Measurements from ENCODE around the gene HSPBP1.
"Not testable (repeated sequence)": the region's sequence is repeated elsewhere in the genome, so short reads cannot be mapped to it uniquely, and the experiment has no call there.

HSPBP1 gene

GRCh38 chr19:55232986-55233385, 46.9 kb downstream of the HSPBP1 start:
- no peak for DNase-seq (ENCODE audit: low read depth)

- no peak for DNase-seq (ENCODE audit: low read depth)
These were observed 47.7 kb downstream of the HSPBP1 start for GRCh38 chr19:55232286-55232602.

GRCh38 chr19:55231391-55232285, 48.3 kb downstream of the HSPBP1 start:
- DNase-seq (ENCODE audit: low read depth): no peak

- no peak for DNase-seq (ENCODE audit: low read depth)
These were observed 49.1 kb downstream of the HSPBP1 start for GRCh38 chr19:55230780-55231179.

GRCh38 chr19:55230329-55230728, 49.6 kb downstream of the HSPBP1 start:
- no peak for DNase-seq (ENCODE audit: low read depth)

- no peak for DNase-seq (ENCODE audit: low read depth)
These were observed 50.1 kb downstream of the HSPBP1 start for GRCh38 chr19:55229789-55230182.

GRCh38 chr19:55229145-55229788, 50.6 kb downstream of the HSPBP1 start:
- no peak for DNase-seq (ENCODE audit: low read depth)

- no peak for DNase-seq (ENCODE audit: low read depth)
These were observed 51.4 kb downstream of the HSPBP1 start, which contains the start of gene TMEM86B for GRCh38 chr19:55228403-55229031. Gene TMEM86B, minus strand, starts transcription at chr19:55228763. Its CDS starts 22 bp downstream, at chr19:55228741.

GRCh38 chr19:55228015-55228391, 51.9 kb downstream of the HSPBP1 start:
- no peak for DNase-seq (ENCODE audit: low read depth)

- DNase-seq (ENCODE audit: low read depth): no peak
These were observed 52.5 kb downstream of the HSPBP1 start for GRCh38 chr19:55227241-55228014.

GRCh38 chr19:55226788-55227187, 53.1 kb downstream of the HSPBP1 start:
- no peak for DNase-seq (ENCODE audit: low read depth)

- no peak for DNase-seq (ENCODE audit: low read depth)
These were observed 53.6 kb downstream of the HSPBP1 start for GRCh38 chr19:55226273-55226672.

- DNase-seq (ENCODE audit: low read depth): no peak
These were observed 54.4 kb downstream of the HSPBP1 start for GRCh38 chr19:55225415-55225958.

- DNase-seq (ENCODE audit: low read depth): not testable (repeated sequence)
These were observed 55.1 kb downstream of the HSPBP1 start for GRCh38 chr19:55224679-55225414.

- DNase-seq (ENCODE audit: low read depth): no peak
These were observed 55.8 kb downstream of the HSPBP1 start for GRCh38 chr19:55224038-55224665.

- DNase-seq (ENCODE audit: low read depth): no peak
These were observed 56.4 kb downstream of the HSPBP1 start for GRCh38 chr19:55223291-55224037.

- DNase-seq (ENCODE audit: low read depth): no peak
These were observed 59.4 kb downstream of the HSPBP1 start for GRCh38 chr19:55220525-55220924.

- no peak for DNase-seq (ENCODE audit: low read depth)
These were observed 63.3 kb downstream of the HSPBP1 start for GRCh38 chr19:55216461-55217198.

GRCh38 chr19:55213547-55213946, 66.4 kb downstream of the HSPBP1 start:
- DNase-seq (ENCODE audit: low read depth): no peak

Data from stimulated activated CD8-positive, alpha-beta memory T cell treated with anti-CD3 and anti-CD28 coated beads, Interleukin-12 subunit alpha, Interleukin-12 subunit beta, amount 100 ng/mL, for 1 hour (primary cell).